Measurements from ENCODE around the gene GRIA3.
"Not testable (repeated sequence)": the region's sequence is repeated elsewhere in the genome, so short reads cannot be mapped to it uniquely, and the experiment has no call there.

Gene GRIA3

DNA sequence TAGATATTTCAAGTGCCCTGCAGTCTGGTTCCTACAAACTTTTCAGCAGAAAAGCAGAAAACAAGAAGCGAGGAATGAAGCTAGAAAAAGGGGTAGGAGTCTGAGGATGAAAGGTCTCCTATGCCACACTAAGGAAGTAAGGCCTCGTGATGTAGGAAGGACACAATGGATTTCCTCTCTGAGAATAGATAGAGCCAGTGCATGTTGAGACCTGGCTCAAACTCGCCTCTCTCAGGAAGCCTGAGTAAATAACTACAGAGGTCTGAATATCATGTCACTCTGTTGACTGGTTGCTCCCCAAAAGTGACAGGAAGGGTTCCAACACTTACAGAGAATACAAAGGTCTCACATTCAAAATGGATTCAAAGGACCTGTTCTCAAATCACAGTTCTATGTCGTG, 93.3 kb downstream of the GRIA3 start:
- no peak for DNase-seq (ENCODE audit: low read depth)

DNA sequence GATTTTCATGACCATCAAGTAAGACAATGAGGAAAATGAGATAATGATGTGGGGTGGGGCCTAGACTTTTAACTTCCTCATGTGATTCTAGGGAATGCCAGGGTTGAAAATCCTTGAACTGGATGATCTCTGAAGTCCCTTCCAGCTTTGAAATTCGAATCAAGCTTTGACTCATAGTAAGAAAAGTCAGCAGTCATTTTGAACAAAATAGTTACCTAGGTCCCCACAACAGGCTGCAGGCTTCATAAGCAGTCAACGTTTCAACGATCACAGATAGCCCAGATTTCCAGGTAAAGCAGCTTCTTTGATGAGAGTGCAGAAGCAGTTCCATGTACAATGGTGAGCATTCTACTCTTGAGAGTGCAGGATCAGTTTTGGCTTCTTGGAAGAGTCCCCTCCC, 93.7 kb downstream of the GRIA3 start:
- no peak for DNase-seq (ENCODE audit: low read depth)

DNA sequence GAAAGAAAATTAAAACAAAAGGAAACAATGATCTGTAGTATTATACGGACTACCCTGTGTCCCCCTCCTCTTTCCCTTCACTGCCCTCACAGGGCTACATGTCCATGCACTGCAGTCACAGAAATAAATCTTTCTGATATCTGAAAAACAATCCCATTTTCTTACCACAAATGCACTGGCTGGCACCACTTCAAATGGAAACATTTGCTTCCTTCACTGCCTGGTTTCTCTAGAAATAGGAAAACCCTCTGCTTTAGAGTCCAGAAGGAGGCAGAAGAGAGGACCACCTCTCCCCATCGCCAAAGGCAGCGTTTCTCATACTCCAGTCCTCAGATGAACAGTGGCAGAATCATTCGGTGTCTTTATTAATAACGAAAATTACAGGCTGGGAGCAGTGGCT, 98.2 kb downstream of the GRIA3 start:
- no peak for DNase-seq (ENCODE audit: low read depth)

DNA sequence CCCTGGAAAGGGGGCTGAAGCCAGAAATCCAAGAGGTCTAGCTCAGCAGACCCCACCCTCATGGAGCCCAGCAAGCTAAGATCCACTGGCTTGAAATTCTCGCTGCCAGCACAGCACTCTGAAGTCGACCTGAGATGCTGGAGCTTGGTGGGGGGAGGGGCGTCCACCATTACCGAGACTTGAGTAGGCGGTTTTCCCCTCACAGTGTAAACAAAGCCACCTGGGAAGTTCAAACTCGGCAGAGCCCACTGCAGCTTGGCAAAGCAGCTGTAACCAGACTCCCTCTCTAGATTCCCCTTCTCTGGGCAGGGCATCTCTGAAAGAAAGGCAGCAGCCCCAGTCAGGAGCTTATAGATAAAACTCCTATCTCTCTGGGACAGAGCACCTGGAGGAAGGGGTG, 99.3 kb downstream of the GRIA3 start:
- DNase-seq (ENCODE audit: low read depth) = not testable (repeated sequence)

DNA sequence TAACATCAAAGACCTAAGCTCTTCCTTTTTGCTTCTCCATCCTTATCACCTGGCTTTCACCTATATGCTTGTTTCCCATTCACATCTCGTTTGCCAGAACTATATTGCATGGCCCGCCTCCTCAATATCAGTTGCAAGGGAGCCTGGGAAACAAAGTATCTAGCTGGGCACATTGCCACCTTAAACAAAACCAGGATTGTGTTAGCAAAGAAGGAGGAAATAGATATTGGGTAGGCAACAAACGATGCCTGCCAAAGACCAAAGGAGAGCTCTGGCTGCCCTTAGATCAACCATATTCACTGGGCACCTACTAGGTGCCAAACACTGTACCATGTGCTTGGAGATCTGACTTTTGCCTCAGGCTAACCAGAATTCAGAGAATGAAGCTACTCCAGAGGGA, 107.5 kb downstream of the GRIA3 start:
- DNase-seq (ENCODE audit: low read depth) = no peak

DNA sequence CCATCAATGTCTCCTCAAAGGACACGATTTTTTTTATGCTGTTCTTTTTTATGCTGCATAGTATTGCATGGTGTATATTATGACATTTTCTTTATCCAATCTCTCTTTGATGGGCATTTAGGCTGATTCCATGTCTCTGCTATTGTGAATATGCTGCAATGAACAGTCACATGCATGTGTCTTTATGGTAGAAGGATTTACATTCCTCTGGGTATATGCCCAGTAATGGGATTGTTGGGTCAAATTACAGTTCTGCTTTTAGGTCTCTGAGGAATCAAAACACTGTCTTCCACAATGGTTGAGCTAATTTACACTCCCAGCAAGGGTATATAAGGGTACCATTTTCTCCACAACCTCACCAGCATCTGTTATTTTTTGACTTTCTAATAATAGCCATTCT, 113.9 kb downstream of the GRIA3 start:
- no peak for DNase-seq (ENCODE audit: low read depth)

DNA sequence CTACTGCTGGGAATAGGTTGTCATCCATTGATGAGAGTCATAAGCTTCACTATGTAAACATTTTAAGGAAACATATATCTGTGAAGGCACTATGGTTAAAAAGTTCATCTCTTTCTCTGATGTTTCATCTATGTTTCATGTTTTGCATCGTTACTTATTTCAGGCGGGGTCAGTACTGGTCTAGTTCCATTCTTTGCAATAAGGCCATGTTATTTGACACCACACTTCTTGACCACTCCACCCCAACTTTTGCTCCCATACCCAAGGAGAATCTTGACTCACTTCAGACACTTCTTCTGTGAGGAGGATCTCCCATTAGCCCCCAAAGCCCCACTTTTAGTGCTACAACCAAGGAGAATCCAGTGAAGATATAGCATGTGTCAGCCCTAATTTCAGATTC, 119.4 kb downstream of the GRIA3 start:
- no peak for DNase-seq (ENCODE audit: low read depth)

DNA sequence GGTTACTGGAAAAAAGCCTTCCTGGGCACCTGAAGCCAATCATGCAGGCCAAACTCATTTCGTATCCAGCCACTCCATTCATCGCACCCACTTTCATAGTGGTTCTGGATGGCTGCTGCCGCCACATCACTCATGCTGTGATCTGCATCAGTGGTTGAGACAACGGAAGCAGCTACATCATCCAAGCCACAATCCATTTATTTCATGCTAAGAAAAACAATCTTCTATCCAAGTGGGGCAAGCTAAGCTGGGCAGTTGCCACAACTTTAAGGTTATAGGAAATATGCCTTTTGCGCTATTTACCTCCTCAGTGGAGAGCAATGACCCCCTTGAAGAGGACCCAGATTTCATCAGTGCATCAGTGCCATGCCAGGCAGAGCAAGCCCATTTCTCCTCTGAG, 124.6 kb downstream of the GRIA3 start:
- no peak for DNase-seq (ENCODE audit: low read depth)

DNA sequence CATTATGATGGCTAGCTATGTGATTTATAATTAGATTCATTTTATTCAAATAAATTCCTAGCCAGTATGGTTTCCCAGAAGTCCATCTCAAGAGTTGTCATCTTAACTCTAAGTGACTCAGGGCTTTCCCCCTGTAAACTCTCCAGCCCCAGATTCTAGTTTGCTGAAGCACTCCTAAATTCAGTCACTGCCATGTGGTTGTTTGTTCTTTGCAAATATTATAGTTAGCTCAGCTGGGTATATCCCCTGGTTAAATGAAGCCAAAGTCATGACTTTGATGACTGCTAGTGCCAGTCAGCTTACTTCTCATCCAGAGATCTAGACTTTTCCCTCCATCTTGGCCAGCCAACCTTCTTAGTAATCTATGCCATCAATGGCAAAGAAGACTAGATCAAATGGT, 126.0 kb downstream of the GRIA3 start:
- DNase-seq (ENCODE audit: low read depth) = no peak

DNA sequence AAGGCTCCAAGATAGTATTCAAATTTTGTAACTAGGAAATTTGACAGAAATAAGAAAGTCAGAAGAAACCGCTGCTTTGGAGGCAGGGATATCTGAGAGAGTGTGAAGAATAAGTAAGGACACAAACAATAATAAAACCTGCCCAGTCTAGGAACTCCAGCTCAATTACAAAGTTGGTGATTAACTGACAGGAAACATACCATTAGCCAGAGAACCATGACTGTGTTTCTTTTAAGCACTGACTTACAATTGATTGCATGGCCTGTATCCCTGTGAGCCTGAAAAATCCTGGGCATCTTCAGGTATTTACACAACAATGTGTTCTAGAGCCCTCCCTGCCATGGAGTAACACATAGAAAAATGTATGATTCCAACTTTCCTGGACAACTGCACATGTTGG, 127.4 kb downstream of the GRIA3 start:
- no peak for DNase-seq (ENCODE audit: low read depth)

DNA sequence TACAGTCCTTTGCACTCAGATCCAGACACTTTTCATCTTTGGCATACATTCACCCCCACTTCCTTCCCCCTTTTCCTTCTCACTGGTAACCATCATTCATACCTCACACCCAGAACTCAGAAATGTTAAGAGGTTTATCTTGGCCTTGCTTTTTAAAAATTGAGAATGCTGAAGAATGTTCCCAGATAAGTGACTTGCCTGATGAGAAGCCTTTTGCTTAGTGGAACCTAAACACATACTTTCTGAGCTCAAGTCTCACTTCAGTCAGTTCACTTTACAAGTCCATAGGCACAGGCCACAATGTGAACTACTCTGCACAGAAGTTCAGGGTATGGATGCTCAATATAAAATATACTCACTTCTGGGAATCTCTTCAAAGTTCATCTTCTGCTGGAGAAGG, 129.4 kb downstream of the GRIA3 start:
- no peak for DNase-seq (ENCODE audit: low read depth)

DNA sequence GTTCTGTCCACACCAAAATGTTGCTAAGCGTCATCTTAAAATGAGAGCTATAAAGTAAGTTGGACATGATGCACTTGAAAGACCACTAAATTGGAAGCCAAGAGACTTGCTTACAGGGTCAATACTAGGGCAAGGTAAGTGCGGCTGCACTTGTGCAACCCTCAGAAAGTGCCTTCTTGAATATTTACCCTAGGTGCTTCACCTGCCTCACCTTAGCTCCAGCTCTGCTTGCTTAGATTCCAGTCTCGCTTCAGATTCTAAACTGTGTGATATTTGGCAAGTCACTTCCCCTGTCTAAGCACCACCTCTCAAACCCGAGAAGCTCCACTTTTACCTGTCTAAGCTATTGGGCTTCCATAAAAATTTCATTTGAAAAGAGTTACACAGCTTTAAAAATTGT, 136.5 kb downstream of the GRIA3 start:
- no peak for DNase-seq (ENCODE audit: low read depth)

DNA sequence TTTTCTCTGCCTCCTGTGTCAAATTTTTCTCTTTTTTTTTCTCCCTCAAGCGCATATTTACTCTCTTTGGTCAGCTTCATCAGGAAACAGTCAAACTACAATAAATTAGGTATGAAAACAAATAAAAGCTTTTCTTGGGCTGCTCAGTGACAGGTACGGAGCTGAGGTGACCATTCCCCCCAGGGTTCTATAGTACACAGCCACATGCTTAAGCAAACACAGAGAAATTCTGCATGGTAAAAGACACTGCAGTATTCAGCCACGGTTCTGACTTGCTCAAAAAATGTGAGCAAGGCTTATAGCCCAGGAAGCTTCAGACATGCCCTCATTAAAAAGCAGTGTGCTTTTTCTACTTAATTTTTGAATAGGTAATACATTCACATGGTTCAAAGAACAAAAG, 138.5 kb downstream of the GRIA3 start:
- no peak for DNase-seq (ENCODE audit: low read depth)

DNA sequence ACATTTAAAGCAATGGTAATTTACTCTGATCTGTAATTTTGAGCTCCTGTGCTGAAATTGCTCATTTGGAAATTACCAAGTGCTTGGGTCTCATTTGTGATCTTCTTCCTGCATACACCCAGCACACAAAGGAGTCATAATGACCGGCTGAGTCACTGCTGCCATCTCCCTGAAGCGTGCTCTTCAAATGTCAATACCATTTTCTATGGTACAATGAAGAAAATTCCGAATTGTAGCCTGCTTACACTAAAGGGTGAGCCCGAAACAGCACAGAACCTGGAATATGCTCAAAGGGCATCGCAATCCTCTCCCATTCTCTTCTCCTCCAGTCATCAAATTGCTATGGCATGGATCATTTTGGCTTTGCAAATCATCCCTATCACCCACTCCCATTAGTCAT, 140.5 kb downstream of the GRIA3 start:
- no peak for DNase-seq (ENCODE audit: low read depth)

DNA sequence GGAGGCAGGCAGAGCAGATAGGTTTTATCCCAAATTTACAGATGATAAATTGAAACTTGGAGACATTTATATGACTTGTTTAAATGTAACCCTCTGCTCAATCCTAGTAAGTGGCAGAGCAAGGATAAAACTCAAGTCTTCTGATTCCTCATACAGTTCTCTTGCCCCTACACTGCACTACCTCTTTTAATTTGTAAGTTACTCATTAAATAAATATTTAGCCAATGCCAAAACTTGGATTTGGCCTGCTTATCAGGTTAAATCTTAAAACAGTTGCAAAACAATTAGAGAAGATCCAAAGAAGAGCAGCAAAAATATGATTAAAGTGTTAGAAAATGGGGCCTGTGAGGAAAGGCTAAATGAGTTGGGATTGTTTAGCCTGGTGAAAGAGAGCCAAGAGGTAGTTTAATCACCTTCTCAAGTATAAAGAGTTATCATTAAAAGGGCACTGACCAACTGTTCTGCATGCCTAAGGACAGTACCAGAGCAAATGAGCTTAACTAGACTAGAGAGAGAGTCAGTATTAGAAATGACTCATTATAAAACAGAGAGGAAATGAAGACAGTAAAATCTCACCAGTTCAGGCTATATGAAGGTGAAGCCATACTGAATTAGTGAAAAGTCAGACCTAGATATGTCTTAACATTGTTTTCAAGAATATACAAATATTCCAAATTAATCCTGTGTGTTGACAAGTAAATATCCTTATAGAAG, 146.3 kb downstream of the GRIA3 start:
- DNase-seq (ENCODE audit: low read depth) = no peak

DNA sequence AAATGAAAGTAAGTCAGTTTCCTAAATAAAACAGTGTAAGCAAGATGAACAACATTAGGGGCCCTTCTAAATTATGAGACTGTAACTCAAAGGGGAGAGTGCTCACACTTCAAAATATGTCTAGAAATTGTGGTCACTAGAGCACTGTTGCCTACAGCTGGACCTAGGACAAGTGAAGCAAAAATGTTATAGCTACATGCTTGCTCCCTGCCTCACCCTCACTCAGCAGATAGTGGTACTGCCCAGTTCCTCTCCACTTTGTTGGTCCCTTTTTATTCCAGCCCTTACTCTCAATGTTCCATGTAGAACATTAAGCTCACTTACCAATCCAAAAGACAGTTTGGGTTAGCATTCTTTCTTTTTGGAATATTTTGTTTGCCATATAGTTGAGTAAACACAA, 147.3 kb downstream of the GRIA3 start:
- no peak for DNase-seq (ENCODE audit: low read depth)

DNA sequence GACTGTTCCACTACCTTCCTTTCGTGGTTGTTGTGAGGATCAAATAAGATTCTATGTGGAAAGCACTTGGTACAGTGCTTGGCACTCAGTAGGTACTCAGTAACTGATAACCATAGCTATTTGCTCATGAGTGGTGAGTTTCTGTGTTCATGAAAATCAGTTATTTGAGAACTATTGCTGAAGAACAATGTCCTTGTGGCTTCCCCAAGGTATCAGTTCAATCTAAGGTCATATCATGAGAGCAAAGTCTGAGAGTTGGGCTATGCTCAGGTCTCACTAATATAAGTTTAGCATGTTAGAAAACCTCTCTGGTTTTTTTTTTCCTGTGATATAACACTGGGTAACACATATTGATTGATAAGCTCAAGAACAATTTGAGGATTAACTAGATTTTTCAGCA, 147.8 kb downstream of the GRIA3 start:
- no peak for DNase-seq (ENCODE audit: low read depth)

DNA sequence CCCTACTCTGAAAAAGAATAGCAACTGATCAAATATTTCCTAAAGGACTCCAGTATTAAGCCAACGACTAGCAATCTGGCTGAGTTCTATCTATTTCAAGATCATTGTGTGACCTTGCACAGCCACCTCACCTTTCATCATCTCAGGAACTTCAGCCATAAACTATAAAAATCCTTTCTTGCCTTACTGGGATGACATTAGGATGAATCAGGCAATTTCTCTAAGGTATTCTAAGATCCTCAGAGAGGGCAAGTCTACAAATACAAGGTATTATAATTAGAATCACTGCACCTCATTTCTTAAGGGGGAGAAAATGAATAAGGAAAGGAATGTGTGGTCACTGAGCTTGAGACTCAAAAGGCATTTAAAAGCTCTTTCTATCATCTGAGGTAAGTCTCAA, 152.6 kb downstream of the GRIA3 start:
- DNase-seq (ENCODE audit: low read depth) = no peak

DNA sequence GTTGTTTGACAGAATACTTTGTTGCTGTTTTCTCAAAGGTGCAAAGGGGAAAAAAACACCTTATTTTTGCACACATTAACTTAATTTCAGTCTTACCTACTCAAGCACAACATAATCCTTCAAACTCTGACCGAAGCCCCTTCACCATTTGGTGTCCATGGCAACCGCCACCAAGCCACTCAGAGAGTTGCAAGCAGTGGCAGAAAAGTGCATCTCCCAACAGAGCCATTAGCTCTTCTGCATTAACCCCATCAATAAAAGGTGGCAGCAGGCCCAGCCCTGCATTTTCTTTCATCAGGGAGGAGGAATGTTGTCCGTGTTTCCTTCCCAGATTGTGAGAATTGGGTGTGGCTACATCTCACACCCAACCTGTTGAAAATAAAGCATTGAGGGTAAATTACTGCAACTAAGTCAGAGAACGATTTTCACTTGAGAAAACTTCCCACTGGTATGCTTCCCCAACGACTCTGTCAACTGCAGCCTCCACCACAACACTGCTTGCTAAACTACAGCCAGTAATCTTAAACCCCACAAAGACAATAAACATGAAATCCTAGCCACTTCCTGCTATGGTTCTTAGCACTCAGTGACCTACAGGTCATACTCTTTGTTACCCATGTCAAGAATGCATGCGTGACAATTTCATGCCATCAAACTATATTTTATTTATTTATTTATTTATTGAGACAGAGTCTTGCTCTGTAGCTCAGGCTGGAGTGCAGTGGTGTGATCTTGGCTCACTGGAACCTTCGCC, 154.0 kb downstream of the GRIA3 start:
- no peak for DNase-seq (ENCODE audit: low read depth)

DNA sequence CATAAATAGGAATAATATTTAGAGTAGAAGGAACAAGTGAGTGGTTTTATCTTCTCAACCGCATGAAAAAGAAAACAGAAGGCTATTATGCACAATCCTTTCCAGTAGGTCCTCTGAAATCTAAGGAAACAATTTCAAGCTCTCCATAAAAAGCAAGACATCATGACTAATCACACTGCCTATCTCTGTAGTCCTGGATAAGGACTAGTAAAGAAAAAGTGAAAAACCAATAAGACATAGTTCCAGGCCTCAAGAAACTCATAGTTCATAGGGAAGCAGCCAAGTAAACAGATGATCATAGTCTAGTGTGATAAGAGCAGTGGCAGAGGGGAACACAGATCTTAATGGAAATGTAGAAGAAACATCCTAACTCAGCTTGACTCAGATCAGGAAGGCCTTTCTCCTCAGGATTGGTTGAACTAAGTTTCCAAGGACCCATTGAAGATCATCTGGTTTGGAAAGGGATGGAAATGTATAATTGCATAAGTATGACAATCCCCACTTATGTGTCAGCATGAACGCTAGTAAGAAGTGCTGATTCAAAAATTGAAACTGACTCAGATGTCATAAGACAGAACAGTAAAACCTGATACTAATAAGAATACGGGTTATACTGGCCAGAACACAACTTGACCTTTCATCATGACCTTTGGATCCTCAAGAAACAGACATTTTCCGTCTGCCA, 155.3 kb downstream of the GRIA3 start:
- no peak for DNase-seq (ENCODE audit: low read depth)

DNA sequence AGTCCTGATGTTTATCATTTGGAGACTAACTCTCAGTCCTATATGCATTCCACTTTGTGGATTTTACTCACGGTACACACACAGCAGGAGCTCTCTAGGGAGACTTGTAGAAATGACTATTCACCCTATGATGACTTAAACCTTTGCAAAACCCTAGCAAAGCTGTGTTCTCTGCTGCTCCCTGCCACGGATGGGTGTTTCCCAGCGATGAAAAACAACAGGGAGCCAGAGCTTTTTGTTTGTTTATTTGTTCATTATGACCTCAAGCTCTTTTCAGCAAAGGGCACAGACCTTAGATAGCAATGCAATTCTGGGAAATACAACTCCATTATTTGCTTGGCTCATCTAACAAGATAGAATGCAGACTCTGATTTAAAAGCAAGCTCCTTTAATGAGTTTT, 156.6 kb downstream of the GRIA3 start:
- DNase-seq (ENCODE audit: low read depth) = no peak

DNA sequence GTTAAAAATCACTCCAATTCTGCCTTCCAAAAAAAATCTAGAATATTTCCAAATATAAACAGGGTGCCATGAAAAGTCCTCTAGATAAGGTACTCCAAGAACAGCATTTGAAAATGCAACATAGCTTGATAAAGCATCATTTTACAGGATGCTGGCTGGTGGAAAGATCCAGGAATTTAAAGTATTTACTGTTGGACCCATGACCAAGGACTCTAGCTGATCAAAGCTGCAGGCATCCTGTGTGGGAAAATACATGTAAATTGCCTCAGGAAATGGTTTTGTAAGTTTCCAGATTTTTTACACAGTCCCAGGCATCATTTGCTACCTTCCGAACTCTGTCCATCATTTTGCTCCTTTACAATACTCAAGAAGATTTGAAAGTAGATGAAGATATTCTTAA, 164.4 kb downstream of the GRIA3 start:
- no peak for DNase-seq (ENCODE audit: low read depth)

DNA sequence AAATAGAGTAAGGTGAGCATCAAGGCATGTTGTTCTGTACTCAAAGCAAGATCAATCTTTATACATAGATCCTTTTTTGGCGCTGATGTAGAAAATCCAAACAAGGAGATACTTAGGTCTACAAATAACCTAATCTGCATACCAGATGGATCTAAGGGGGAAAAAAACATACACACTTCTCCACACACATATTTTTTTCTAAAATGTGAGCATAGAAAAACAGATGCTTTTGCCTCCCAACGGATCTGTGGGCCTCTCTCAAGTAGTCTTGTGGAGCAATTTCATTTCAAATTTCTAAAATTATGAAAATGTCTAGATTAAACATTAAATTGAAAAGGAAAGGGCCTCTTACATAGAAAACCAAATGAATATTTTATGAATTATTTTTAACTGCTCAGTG, 166.1 kb downstream of the GRIA3 start:
- DNase-seq (ENCODE audit: low read depth) = no peak
